Neural cell (in vitro differentiated cells): ENCODE data around the gene GLRB.

ENCODE experiments used
- CTCF ChIP-seq: fragments of 450-650 bp; IDR thresholded peaks from 2 replicates; pipeline ENCODE4 v1.5.1; 2014; ENCODE audit warnings: antibody characterized with exemption, mild to moderate bottlenecking, moderate library complexity; ENCODE audit not compliant: poor library complexity, severe bottlenecking
- EP300 ChIP-seq: fragments of 450-650 bp; conservative IDR thresholded peaks from 2 replicates; pipeline ENCODE4 v1.6.1; 2014; ENCODE audit warnings: antibody characterized with exemption, mild to moderate bottlenecking, moderate library complexity; ENCODE audit not compliant: poor library complexity, severe bottlenecking
- MXI1 ChIP-seq: fragments of 450-650 bp; conservative IDR thresholded peaks from 2 replicates; pipeline ENCODE4 v1.6.1; 2014; ENCODE audit warnings: antibody characterized with exemption, mild to moderate bottlenecking; ENCODE audit not compliant: poor library complexity, severe bottlenecking
- POLR2AphosphoS5 ChIP-seq: IDR thresholded peaks from 2 replicates; pipeline ENCODE4 v1.6.1; 2012
- RAD21 ChIP-seq: fragments of 450-650 bp; conservative IDR thresholded peaks from 2 replicates; pipeline ENCODE4 v1.6.1; 2014; ENCODE audit warnings: antibody characterized with exemption, mild to moderate bottlenecking, moderate library complexity

GRCh38 chr4:157151711-157152110, 75.8 kb downstream of the GLRB start:
- TF ChIP-seq EP300 (no peak), CTCF (no peak), MXI1 (no peak), POLR2AphosphoS5 (no peak), RAD21 (no peak)
